IMR-90 (cell line): ENCODE measurements around the gene CGB7. TPM values are rescaled to one million over a fixed set of nuclear protein-coding genes. Genes with fewer than 3 reads are reported as not detected.
A peak's percentile ranks its signal among the peaks of the same experiment; 100 is the strongest.

Source experiments
- ATAC-seq: fragments of 200-7000 bp; cut with Tn5 transposase; 2 replicates; pipeline ENCODE4 v1.9.1; 2020; ENCODE audit warnings: low read depth, mild to moderate bottlenecking, moderate library complexity
- BruUV-seq: library from RNA; stranded (reverse); fragments of 400-500 nt; replicated peaks from 2 replicates; lab custom pipeline; 2021; lab: Mats Ljungman, UMichigan
- CTCF ChIA-PET: fragments of 300-600 bp; formaldehyde crosslinking; extraction: SDS; loops from one replicate; lab custom pipeline; 2021; ENCODE audit warnings: antibody characterized with exemption; lab: Yijun Ruan, JAX
- POLR2A ChIA-PET: fragments of 300-600 bp; sonication (Branson Sonifier 250); formaldehyde crosslinking; loops from one replicate; lab custom pipeline; 2022; ENCODE audit warnings: antibody characterized with exemption; ENCODE audit not compliant: unreplicated experiment; lab: Charles Lee
- DNase-seq: peaks from one replicate; pipeline ENCODE4 v3.0.0; 2013
- H2AFZ ChIP-seq: replicated peaks from 2 replicates; pipeline ENCODE3; 2013; ENCODE audit warnings: low read length, mild to moderate bottlenecking; ENCODE audit not compliant: poor library complexity
- H2AK5ac ChIP-seq: 2 replicates; pipeline ENCODE4 v1.6.1; 2013; ENCODE audit warnings: low read depth, low read length, inconsistent platforms
- H2AK9ac ChIP-seq: replicated peaks from 2 replicates; pipeline ENCODE3; 2013; ENCODE audit warnings: mild to moderate bottlenecking, low read depth, low read length, moderate library complexity; ENCODE audit not compliant: poor library complexity
- H2BK120ac ChIP-seq: 2 replicates; pipeline ENCODE4 v1.6.1; 2013; ENCODE audit warnings: low read depth, low read length, inconsistent platforms
- H2BK15ac ChIP-seq: 3 replicates; pipeline ENCODE4 v1.6.1; 2013; ENCODE audit warnings: low read depth, low read length, inconsistent platforms
- H2BK20ac ChIP-seq: 2 replicates; pipeline ENCODE4 v1.6.1; 2013; ENCODE audit warnings: low read depth, mild to moderate bottlenecking, inconsistent platforms, low read length, moderate library complexity
- H2BK5ac ChIP-seq: 2 replicates; pipeline ENCODE4 v1.6.1; 2013; ENCODE audit warnings: mild to moderate bottlenecking, low read depth, low read length, inconsistent platforms; ENCODE audit not compliant: poor library complexity, severe bottlenecking
- H3K14ac ChIP-seq: replicated peaks from 2 replicates; pipeline ENCODE4 v1.6.1; 2013; ENCODE audit warnings: low read depth, low read length, inconsistent platforms
- H3K18ac ChIP-seq: 2 replicates; pipeline ENCODE4 v1.6.1; 2013; ENCODE audit warnings: low read depth, low read length, control low read depth
- H3K23ac ChIP-seq: 2 replicates; pipeline ENCODE4 v1.6.1; 2013; ENCODE audit warnings: low read depth, low read length, inconsistent platforms
- H3K27ac ChIP-seq: 2 replicates; pipeline ENCODE4 v1.5.1; 2013; ENCODE audit warnings: mild to moderate bottlenecking, control low read depth, low read length; ENCODE audit not compliant: insufficient read depth
- H3K27me3 ChIP-seq: 2 replicates; pipeline ENCODE4 v1.6.1; 2013; ENCODE audit warnings: low read length; ENCODE audit not compliant: control insufficient read depth, insufficient read depth
- H3K36me3 ChIP-seq: 2 replicates; pipeline ENCODE4 v1.6.1; 2013; ENCODE audit warnings: low read length, mixed read lengths; ENCODE audit not compliant: control insufficient read depth, insufficient read depth
- H3K4ac ChIP-seq: 2 replicates; pipeline ENCODE4 v1.6.1; 2013; ENCODE audit warnings: low read depth, low read length, inconsistent platforms
- H3K4me1 ChIP-seq: 2 replicates; pipeline ENCODE4 v1.6.1; 2013; ENCODE audit warnings: low read length, mixed read lengths; ENCODE audit not compliant: control insufficient read depth, insufficient read depth
- H3K4me2 ChIP-seq: 2 replicates; pipeline ENCODE4 v1.6.1; 2013; ENCODE audit warnings: low read depth, mild to moderate bottlenecking, control low read depth, low read length, moderate library complexity
- H3K4me3 ChIP-seq: 2 replicates; pipeline ENCODE4 v1.5.1; 2013; ENCODE audit warnings: low read depth, mild to moderate bottlenecking, control low read depth, low read length, moderate library complexity; ENCODE audit not compliant: insufficient read depth
- H3K56ac ChIP-seq: 2 replicates; pipeline ENCODE4 v1.6.1; 2013; ENCODE audit warnings: low read length, inconsistent platforms; ENCODE audit not compliant: insufficient read depth; ENCODE audit errors: extremely low read depth
- H3K79me1 ChIP-seq, 2 experiments: 2 replicates each; pipeline ENCODE4 v1.6.1; 2013; ENCODE audit warnings: low read length in 2 of 2, inconsistent platforms in 1 of 2, low read depth in 1 of 2
- H3K9ac ChIP-seq: 2 replicates; pipeline ENCODE4 v1.6.1; 2013; ENCODE audit warnings: low read depth, low read length, control low read depth
- H3K9me1 ChIP-seq: 2 replicates; pipeline ENCODE4 v1.6.1; 2013; ENCODE audit warnings: low read length, inconsistent platforms; ENCODE audit not compliant: insufficient read depth
- H3K9me3 ChIP-seq: 2 replicates; pipeline ENCODE4 v1.6.1; 2013; ENCODE audit warnings: low read length; ENCODE audit not compliant: control insufficient read depth, insufficient read depth
- H4K20me1 ChIP-seq: 2 replicates; pipeline ENCODE4 v1.6.1; 2013; ENCODE audit warnings: low read length, inconsistent platforms; ENCODE audit not compliant: insufficient read depth
- H4K5ac ChIP-seq: 2 replicates; pipeline ENCODE4 v1.6.1; 2013; ENCODE audit warnings: mild to moderate bottlenecking, low read depth, low read length, control low read depth
- H4K8ac ChIP-seq, 2 experiments: 2 replicates each; pipeline ENCODE4 v1.6.1; 2013; ENCODE audit warnings: low read depth in 2 of 2, low read length in 2 of 2, control low read depth in 1 of 2, inconsistent platforms in 1 of 2
- H4K91ac ChIP-seq: 2 replicates; pipeline ENCODE4 v1.6.1; 2013; ENCODE audit warnings: low read depth, low read length, inconsistent platforms; ENCODE audit not compliant: insufficient read depth
- CEBPB ChIP-seq: IDR thresholded peaks from 2 replicates; pipeline ENCODE4 v1.6.1; 2012; ENCODE audit warnings: low read depth, low read length, improper control_type of control experiment
- MAFK ChIP-seq: IDR thresholded peaks from 2 replicates; pipeline ENCODE4 v1.6.1; 2012; ENCODE audit warnings: low read depth, low read length, improper control_type of control experiment
- MAZ ChIP-seq: IDR thresholded peaks from 2 replicates; pipeline ENCODE4 v1.6.1; 2012; ENCODE audit warnings: low read depth, mild to moderate bottlenecking, low read length, improper control_type of control experiment, moderate library complexity, borderline replicate concordance
- MXI1 ChIP-seq: IDR thresholded peaks from 2 replicates; pipeline ENCODE4 v1.6.1; 2012; ENCODE audit warnings: low read depth, mild to moderate bottlenecking, low read length, moderate library complexity, borderline replicate concordance
- RCOR1 ChIP-seq: IDR thresholded peaks from 2 replicates; pipeline ENCODE4 v1.6.1; 2012; ENCODE audit warnings: mild to moderate bottlenecking, low read length, improper control_type of control experiment; ENCODE audit not compliant: insufficient replicate concordance
- USF2 ChIP-seq: fragments of 150-350 bp; IDR thresholded peaks from 2 replicates; pipeline ENCODE4 v1.6.1; 2017; ENCODE audit warnings: mild to moderate bottlenecking, antibody characterized with exemption, low read length, low read depth
- WGBS, 2 experiments: methylation state at CpG; one replicate each; pipeline versions ENCODE4 v1.1.5 to v1.1.7; 2013; ENCODE audit warnings: missing lambda C conversion rate in 2 of 2; ENCODE audit not compliant: insufficient read length in 1 of 2; ENCODE audit errors: extremely low coverage in 2 of 2; 5-methylcytosine and 5-hydroxymethylcytosine counted together
- dilution Hi-C: fragments of 300-500 bp; cut with HindIII; formaldehyde crosslinking; loops from one replicate; pipeline ENCODE4 v1.14.3; 2018; ENCODE audit warnings: low sequenced_read_pairs; ENCODE audit not compliant: unreplicated experiment
- in situ Hi-C: fragments of 300-500 bp; cut with MboI; formaldehyde crosslinking; loops from 3 replicates; pipeline ENCODE4 v1.14.3; 2019; ENCODE audit warnings: low sequenced_read_pairs, inconsistent platforms, mixed read lengths
- intact Hi-C: fragments of 100-400 bp; cut with micrococcal nuclease; formaldehyde crosslinking; loops from 2 replicates; pipeline ENCODE4 v1.10.0; 2022
- polyA plus RNA-seq, 3 experiments: library from polyadenylated mRNA; depleted of rRNA; stranded (reverse); fragments of >200 nt; gene quantifications; 2 replicates each; pipeline ENCODE4 v1.2.3, GENCODE V29; 2012; ENCODE audit warnings: low replicate concordance in 1 of 3
- total RNA-seq: library from RNA; depleted of rRNA; stranded (reverse); fragments of >200 nt; gene quantifications from 2 replicates; pipeline ENCODE4 v1.2.3, GENCODE V29; 2012

CGB7 gene
- total and polyA plus RNA-seq, 2 of the 4 experiments (the other 2 are of a cell fraction), result 1.7 TPM; not detected in 1

GRCh38 chr19:49010453-49010852 lies 47.1 kb downstream of the CGB7 start:
- ChIA-PET POLR2A (no interaction called here), CTCF (no interaction called here)
- 92% methylated on average over 8 of the region's 18 CpGs; no CpG with 5 or more reads in 1 of the 2 experiments for WGBS, 2 experiments
- ATAC-seq, result no peak
- Histone ChIP-seq H3K4me2 (no peak overlapping the region), H2AK5ac (no peak overlapping the region), H2AFZ (no peak overlapping the region), H3K27ac (no peak overlapping the region), H3K36me3 (peaks cover 66% of the 10 kb centered on the region), H2BK15ac (no peak overlapping the region), H3K9ac (no peak overlapping the region), H2AK9ac (peak overlapping the region; percentile 55), H2BK20ac (no peak overlapping the region), H3K79me1 (peaks cover 0 to 3% of the 10 kb centered on the region in 2 experiments; a peak in 1 of 4 replicates), H3K9me1 (peaks cover 2% of the 10 kb centered on the region; the same call in 1 of the 2 replicates), H3K27me3 (no peaks in the 10 kb centered on the region), H3K18ac (no peak overlapping the region), H2BK5ac (no peak overlapping the region), H4K8ac (no peak overlapping the region), H3K9me3 (no peaks in the 10 kb centered on the region), H3K56ac (no peak overlapping the region), H3K4me1 (no peaks in the 10 kb centered on the region), H4K20me1 (no peaks in the 10 kb centered on the region; the same call in 1 of the 2 replicates), H2BK120ac (no peak overlapping the region), H4K91ac (no peak overlapping the region), H3K4ac (no peak overlapping the region), H3K14ac (no peak overlapping the region), H4K5ac (no peak overlapping the region), H3K23ac (no peak overlapping the region), H3K4me3 (no peak overlapping the region)
- no peak for DNase-seq
- intact Hi-C loops (no loop called here), in situ Hi-C loops (no loop called here), dilution Hi-C loops (no loop called here)
- TF ChIP-seq MAZ (no peak), CEBPB (no peak), USF2 (no peak), RCOR1 (no peak), MXI1 (no peak), MAFK (no peak)
- no TSS peak for BruUV-seq
